K562 (cell line): ENCODE measurements around the gene DAPK2. TPM values are rescaled to one million over a fixed set of nuclear protein-coding genes. Genes with fewer than 3 reads are reported as not detected.

ENCODE experiments used
- ARID2 ChIP-seq: fragments of 450-650 bp; IDR thresholded peaks from 2 replicates; pipeline ENCODE4 v1.6.1; 2017; ENCODE audit warnings: antibody characterized with exemption, mild to moderate bottlenecking
- ATF3 ChIP-seq, 2 experiments: fragments of 450-650 bp in 1 of 2; sonication (generic) in 1 of 2; formaldehyde crosslinking in 1 of 2; IDR thresholded peaks in 1 of 2; conservative IDR thresholded peaks in 1 of 2; 2 replicates each; pipeline versions ENCODE4 v1.6.1 to v1.8.1; 2016 to 2023; ENCODE audit warnings: mild to moderate bottlenecking in 2 of 2, moderate library complexity in 2 of 2, inconsistent platforms in 1 of 2, missing genetic modification reagents in 1 of 2
- CHD1 ChIP-seq: fragments of 200-600 bp; sonication (generic); IDR thresholded peaks from one replicate; pipeline ENCODE4 v1.6.1; 2012; ENCODE audit warnings: mild to moderate bottlenecking, moderate library complexity, low read length, inconsistent platforms
- CREM ChIP-seq: IDR thresholded peaks from 2 replicates; pipeline ENCODE4 v1.6.1; 2014; ENCODE audit warnings: antibody characterized with exemption, low read depth
- EZH2 ChIP-seq: IDR thresholded peaks from 2 replicates; pipeline ENCODE4 v1.6.1; 2012; ENCODE audit warnings: low read depth, mild to moderate bottlenecking, inconsistent platforms, low read length, borderline replicate concordance
- GATAD2B ChIP-seq: fragments of 450-650 bp; IDR thresholded peaks from 2 replicates; pipeline ENCODE4 v1.6.1; 2017; ENCODE audit warnings: mild to moderate bottlenecking, borderline replicate concordance
- JUN ChIP-seq, 2 experiments: sonication (generic) in 1 of 2; formaldehyde crosslinking in 1 of 2; IDR thresholded peaks; 2 replicates each; pipeline versions ENCODE4 v1.6.1 to v1.8.0; 2012 to 2022; ENCODE audit warnings: borderline replicate concordance in 2 of 2, mild to moderate bottlenecking in 2 of 2, improper control_type of control experiment in 1 of 2, low read depth in 1 of 2, low read length in 1 of 2, missing genetic modification reagents in 1 of 2
- RBM14 ChIP-seq: fragments of 200-400 bp; formaldehyde crosslinking; IDR thresholded peaks from 2 replicates; pipeline ENCODE4 v1.6.1; 2018; ENCODE audit warnings: low read depth, mild to moderate bottlenecking, low read length, moderate library complexity, borderline replicate concordance; ENCODE audit not compliant: insufficient read depth
- REST ChIP-seq, 2 experiments: fragments of 450-650 bp; formaldehyde crosslinking in 1 of 2; IDR thresholded peaks; 2 replicates each; pipeline versions ENCODE4 v1.4.0 to v1.6.1; 2014 to 2020; ENCODE audit warnings: mild to moderate bottlenecking in 2 of 2, borderline replicate concordance in 1 of 2, low read depth in 1 of 2
- SUPT5H ChIP-seq: fragments of 450-650 bp; IDR thresholded peaks from 2 replicates; pipeline ENCODE4 v1.6.1; 2016
- ZNF41 ChIP-seq: fragments of 250-450 bp; sonication (Bioruptor Pico); conservative IDR thresholded peaks from 2 replicates; pipeline ENCODE4 v1.4.0; 2020; ENCODE audit warnings: mild to moderate bottlenecking
- polyA plus RNA-seq, 8 experiments: library from polyadenylated mRNA; depleted of rRNA in 4 of 8; stranded (reverse) in 5 of 8; unstranded in 3 of 8; fragments of >200 nt; fragmentation: Nextera tagmentation in 2 of 8; fragmentation: Illumina TruSeq in 1 of 8; extraction: Ambion mirVana in 2 of 8; extraction: Trizol in 1 of 8; gene quantifications; 2 replicates each; pipeline versions ENCODE4 v1.2.1 to v1.2.3, GENCODE V29; 2011 to 2014; ENCODE audit warnings: inconsistent platforms in 1 of 8, missing spikeins in 1 of 8
- total RNA-seq, 7 experiments: library from RNA; depleted of rRNA in 6 of 7; stranded (reverse); fragments of >200 nt in 6 of 7; fragmentation: Illumina TruSeq in 2 of 7; extraction: Trizol in 2 of 7; gene quantifications; 2 replicates each; pipeline versions ENCODE4 v1.2.1 to v1.2.3, GENCODE V29; 2011 to 2021; ENCODE audit warnings: low replicate concordance in 1 of 7
- TF ChIP-seq, protein P1 (sequence below): sonication (generic); formaldehyde crosslinking; IDR thresholded peaks from 2 replicates; pipeline ENCODE4 v1.8.0; 2022; ENCODE audit warnings: mild to moderate bottlenecking, missing genetic modification reagents

DAPK2 gene
- total and polyA plus RNA-seq, 9 of the 15 experiments (the other 6 are each of a cell fraction or from before 2014, with no cell fraction given): 0.14 to 5.2 (median 2.2) TPM

DNA sequence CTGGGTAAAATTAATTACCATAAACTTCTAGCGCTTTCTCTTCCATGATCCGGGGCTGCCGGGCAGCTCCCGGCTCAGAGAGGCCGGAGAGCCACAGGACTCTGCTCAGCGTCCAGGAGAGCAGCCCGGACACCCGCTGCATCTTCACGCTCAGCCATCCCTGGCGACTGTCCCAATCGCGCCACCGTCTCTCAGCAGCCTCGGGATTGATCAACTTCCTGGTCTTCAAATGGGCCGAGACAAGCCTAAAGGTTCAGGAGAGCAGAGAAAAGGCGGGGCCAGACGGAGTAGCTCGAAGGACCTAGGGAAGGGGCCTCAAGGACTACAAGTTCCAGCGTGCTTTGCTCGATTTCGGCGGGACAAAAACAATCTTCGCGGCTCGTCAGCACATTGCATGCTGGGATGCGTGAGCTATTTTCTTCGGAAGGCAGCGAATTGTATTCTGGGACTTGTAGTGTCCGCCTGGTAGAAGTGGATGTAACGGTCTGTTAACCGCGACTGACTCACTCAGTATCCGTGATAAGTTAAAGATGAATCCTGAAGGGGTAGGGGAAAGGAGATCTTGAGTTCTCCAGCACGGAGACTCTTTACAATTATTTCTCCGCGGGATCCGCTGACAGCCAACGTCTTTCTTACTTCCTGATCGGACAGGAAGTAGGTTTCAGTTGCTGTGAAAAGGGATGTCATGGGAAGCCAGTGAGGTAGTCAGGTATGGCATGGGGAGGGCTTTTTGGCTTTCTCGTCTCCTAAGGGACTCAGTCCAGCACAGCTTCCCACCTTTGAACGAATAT, 47.5 kb upstream of the DAPK2 start, which contains the start of gene CIAO2A (continued):
- TF ChIP-seq REST (IDR thresholded peaks at IDR 0.05; ENCODE audit: borderline replicate concordance): no peak
- no peak for TF ChIP-seq REST (CRISPR knock-in tag; IDR thresholded peaks at IDR 0.05; ENCODE audit: low read depth)
- no peak for TF ChIP-seq EZH2
- no peak for TF ChIP-seq ZNF41 (CRISPR knock-in tag)
- peak; percentile 86 for TF ChIP-seq SUPT5H
- peak; percentile 94 for TF ChIP-seq CREM
- TF ChIP-seq GATAD2B: 0 out of 2 replicates have a peak, but pooled peaks have one; percentile 47
- TF ChIP-seq JUN (IDR thresholded peaks at IDR 0.05; ENCODE audit: borderline replicate concordance, low read depth, low read length): peak; percentile 62; the same call in 1 of the 2 replicates
- no peak for TF ChIP-seq JUN (CRISPR knock-in tag; IDR thresholded peaks at IDR 0.05; ENCODE audit: borderline replicate concordance)
- TF ChIP-seq ATF3 (IDR thresholded peaks at IDR 0.05): peak; percentile 68
- TF ChIP-seq ATF3 (CRISPR knock-in tag; conservative IDR thresholded peaks at IDR 0.05): no peak
- TF ChIP-seq RBM14: no peak
- no peak for TF ChIP-seq ARID2
- TF ChIP-seq, protein P1, sequence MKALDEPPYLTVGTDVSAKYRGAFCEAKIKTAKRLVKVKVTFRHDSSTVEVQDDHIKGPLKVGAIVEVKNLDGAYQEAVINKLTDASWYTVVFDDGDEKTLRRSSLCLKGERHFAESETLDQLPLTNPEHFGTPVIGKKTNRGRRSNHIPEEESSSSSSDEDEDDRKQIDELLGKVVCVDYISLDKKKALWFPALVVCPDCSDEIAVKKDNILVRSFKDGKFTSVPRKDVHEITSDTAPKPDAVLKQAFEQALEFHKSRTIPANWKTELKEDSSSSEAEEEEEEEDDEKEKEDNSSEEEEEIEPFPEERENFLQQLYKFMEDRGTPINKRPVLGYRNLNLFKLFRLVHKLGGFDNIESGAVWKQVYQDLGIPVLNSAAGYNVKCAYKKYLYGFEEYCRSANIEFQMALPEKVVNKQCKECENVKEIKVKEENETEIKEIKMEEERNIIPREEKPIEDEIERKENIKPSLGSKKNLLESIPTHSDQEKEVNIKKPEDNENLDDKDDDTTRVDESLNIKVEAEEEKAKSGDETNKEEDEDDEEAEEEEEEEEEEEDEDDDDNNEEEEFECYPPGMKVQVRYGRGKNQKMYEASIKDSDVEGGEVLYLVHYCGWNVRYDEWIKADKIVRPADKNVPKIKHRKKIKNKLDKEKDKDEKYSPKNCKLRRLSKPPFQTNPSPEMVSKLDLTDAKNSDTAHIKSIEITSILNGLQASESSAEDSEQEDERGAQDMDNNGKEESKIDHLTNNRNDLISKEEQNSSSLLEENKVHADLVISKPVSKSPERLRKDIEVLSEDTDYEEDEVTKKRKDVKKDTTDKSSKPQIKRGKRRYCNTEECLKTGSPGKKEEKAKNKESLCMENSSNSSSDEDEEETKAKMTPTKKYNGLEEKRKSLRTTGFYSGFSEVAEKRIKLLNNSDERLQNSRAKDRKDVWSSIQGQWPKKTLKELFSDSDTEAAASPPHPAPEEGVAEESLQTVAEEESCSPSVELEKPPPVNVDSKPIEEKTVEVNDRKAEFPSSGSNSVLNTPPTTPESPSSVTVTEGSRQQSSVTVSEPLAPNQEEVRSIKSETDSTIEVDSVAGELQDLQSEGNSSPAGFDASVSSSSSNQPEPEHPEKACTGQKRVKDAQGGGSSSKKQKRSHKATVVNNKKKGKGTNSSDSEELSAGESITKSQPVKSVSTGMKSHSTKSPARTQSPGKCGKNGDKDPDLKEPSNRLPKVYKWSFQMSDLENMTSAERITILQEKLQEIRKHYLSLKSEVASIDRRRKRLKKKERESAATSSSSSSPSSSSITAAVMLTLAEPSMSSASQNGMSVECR (CRISPR knock-in tag): 0 out of 2 replicates have a peak, but pooled peaks have one; percentile 46
- TF ChIP-seq CHD1: no peak
